H1 (cell line): Measurements from ENCODE around the gene LRP1-AS. TPM values are rescaled to one million over a fixed set of nuclear protein-coding genes. Genes with fewer than 3 reads are reported as not detected.

ENCODE experiments used
- CTCF ChIA-PET: fragments of 300-600 bp; sonication (Branson Sonifier 250); formaldehyde crosslinking; loops from one replicate; lab custom pipeline; 2021; ENCODE audit not compliant: partially characterized antibody; lab: Charles Lee
- POLR2A ChIA-PET: fragments of 300-600 bp; sonication (Branson Sonifier 250); formaldehyde crosslinking; loops from one replicate; lab custom pipeline; 2021; ENCODE audit warnings: inconsistent platforms; ENCODE audit not compliant: partially characterized antibody; lab: Charles Lee
- DNase-seq, 2 experiments: peaks; one replicate each; pipeline versions ENCODE4 v3.0.0 to v3.0.0-alpha.2; 2010 to 2022; ENCODE audit warnings: low spot score in 2 of 2, low read depth in 1 of 2, mixed read lengths in 1 of 2
- FAIRE-seq: peaks from 2 replicates; lab custom pipeline; 2011; peaks lifted over from hg19 to GRCh38; lab: Jason Lieb, UNC
- H2AFZ ChIP-seq: 2 replicates; pipeline ENCODE4 v1.8.1; 2012; ENCODE audit warnings: low read length, inconsistent platforms
- H2AK5ac ChIP-seq: 2 replicates; pipeline ENCODE4 v1.6.1; 2013; ENCODE audit warnings: low read depth, low read length
- H2BK120ac ChIP-seq: replicated peaks from 2 replicates; pipeline ENCODE3; 2013; ENCODE audit warnings: low read depth, low read length, inconsistent platforms
- H2BK12ac ChIP-seq: 2 replicates; pipeline ENCODE4 v1.6.1; 2013; ENCODE audit warnings: low read depth, low read length
- H2BK15ac ChIP-seq: 2 replicates; pipeline ENCODE4 v1.6.1; 2013; ENCODE audit warnings: low read length
- H2BK20ac ChIP-seq: 2 replicates; pipeline ENCODE4 v1.6.1; 2013; ENCODE audit warnings: low read length
- H2BK5ac ChIP-seq: 2 replicates; pipeline ENCODE4 v1.6.1; 2013; ENCODE audit warnings: low read depth, low read length
- H3K14ac ChIP-seq: 2 replicates; pipeline ENCODE4 v1.6.1; 2013; ENCODE audit warnings: inconsistent platforms; ENCODE audit not compliant: insufficient read length
- H3K18ac ChIP-seq: 2 replicates; pipeline ENCODE4 v1.6.1; 2013; ENCODE audit warnings: low read length; ENCODE audit errors: extremely low read depth
- H3K23ac ChIP-seq: 2 replicates; pipeline ENCODE4 v1.6.1; 2013; ENCODE audit warnings: inconsistent platforms; ENCODE audit not compliant: insufficient read length
- H3K23me2 ChIP-seq: 2 replicates; pipeline ENCODE4 v1.6.1; 2013; ENCODE audit warnings: low read depth, low read length
- H3K27ac ChIP-seq: 2 replicates; pipeline ENCODE4 v1.6.1; 2011; ENCODE audit warnings: low read depth, low read length, inconsistent platforms
- H3K27me3 ChIP-seq, 4 experiments: replicated peaks in 1 of 4; 1 replicate in 1 of 4; 2 replicates in 3 of 4; pipeline versions ENCODE4 v1.6.1 to v1.8.1; 2011 to 2013; ENCODE audit warnings: low read length in 3 of 4, mild to moderate bottlenecking in 3 of 4, inconsistent platforms in 2 of 4, mixed read lengths in 2 of 4, moderate library complexity in 1 of 4; ENCODE audit not compliant: control insufficient read depth in 3 of 4, insufficient read depth in 3 of 4; ENCODE audit errors: extremely low read depth in 1 of 4
- H3K36me3 ChIP-seq, 4 experiments: 2 replicates each; pipeline versions ENCODE4 v1.6.1 to v1.8.1; 2011 to 2013; ENCODE audit warnings: mild to moderate bottlenecking in 4 of 4, low read length in 3 of 4, moderate library complexity in 2 of 4, control low read depth in 1 of 4, inconsistent platforms in 1 of 4; ENCODE audit not compliant: insufficient read depth in 4 of 4, control insufficient read depth in 2 of 4
- H3K4ac ChIP-seq: replicated peaks from 2 replicates; pipeline ENCODE3; 2013; ENCODE audit warnings: low read length, low read depth, mixed read lengths, inconsistent platforms; ENCODE audit not compliant: insufficient read length
- H3K4me1 ChIP-seq, 4 experiments: replicated peaks in 1 of 4; 1 replicate in 1 of 4; 2 replicates in 3 of 4; pipeline versions ENCODE4 v1.6.1 to v1.8.1; 2011 to 2013; ENCODE audit warnings: low read length in 3 of 4, inconsistent platforms in 2 of 4, mixed read lengths in 1 of 4; ENCODE audit not compliant: insufficient read depth in 4 of 4, control insufficient read depth in 3 of 4
- H3K4me2 ChIP-seq, 2 experiments: 2 replicates each; pipeline versions ENCODE4 v1.6.1 to v1.8.1; 2011 to 2013; ENCODE audit warnings: low read depth in 2 of 2, low read length in 2 of 2, control low read depth in 1 of 2, inconsistent platforms in 1 of 2, mild to moderate bottlenecking in 1 of 2; ENCODE audit not compliant: insufficient read depth in 1 of 2
- H3K4me3 ChIP-seq, 4 experiments: fragments of 200-600, 300-600 bp in 1 of 4; sonication (generic), shearing (Covaris generic), sonication (Bioruptor Twin) in 1 of 4; 2 replicates each; pipeline versions ENCODE4 v1.5.1 to v1.8.1; 2011 to 2016; ENCODE audit warnings: low read length in 4 of 4, low read depth in 3 of 4, control low read depth in 2 of 4, inconsistent platforms in 2 of 4, mild to moderate bottlenecking in 2 of 4, mixed read lengths in 1 of 4, moderate library complexity in 1 of 4; ENCODE audit not compliant: insufficient read depth in 2 of 4; ENCODE audit errors: extremely low read depth in 1 of 4
- H3K56ac ChIP-seq: replicated peaks from 2 replicates; pipeline ENCODE3; 2013; ENCODE audit warnings: low read depth, mild to moderate bottlenecking, mixed read lengths, low read length, inconsistent platforms; ENCODE audit not compliant: insufficient read length
- H3K79me1 ChIP-seq: 2 replicates; pipeline ENCODE4 v1.6.1; 2013; ENCODE audit warnings: low read depth, low read length, control low read depth
- H3K79me2 ChIP-seq, 2 experiments: 2 replicates each; pipeline versions ENCODE4 v1.6.1 to v1.8.1; 2012 to 2013; ENCODE audit warnings: low read length in 2 of 2, mild to moderate bottlenecking in 2 of 2, inconsistent platforms in 1 of 2; ENCODE audit not compliant: insufficient read depth in 2 of 2, control insufficient read depth in 1 of 2
- H3K9ac ChIP-seq, 4 experiments: replicated peaks in 1 of 4; 1 replicate in 1 of 4; 2 replicates in 3 of 4; pipeline versions ENCODE4 v1.6.1 to v1.8.1; 2011 to 2013; ENCODE audit warnings: low read depth in 3 of 4, low read length in 3 of 4, control low read depth in 2 of 4, mild to moderate bottlenecking in 2 of 4, moderate library complexity in 2 of 4, inconsistent platforms in 1 of 4; ENCODE audit errors: extremely low read depth in 1 of 4
- H3K9me3 ChIP-seq, 2 experiments: 2 replicates each; pipeline versions ENCODE4 v1.6.1 to v1.8.1; 2012 to 2013; ENCODE audit warnings: mild to moderate bottlenecking in 2 of 2, moderate library complexity in 2 of 2, control low read depth in 1 of 2, inconsistent platforms in 1 of 2, low read depth in 1 of 2, low read length in 1 of 2, mixed read lengths in 1 of 2; ENCODE audit not compliant: insufficient read depth in 2 of 2
- H4K20me1 ChIP-seq, 2 experiments: replicated peaks in 1 of 2; 2 replicates each; pipeline versions ENCODE3 to v1.8.1; 2011 to 2013; ENCODE audit warnings: inconsistent platforms in 2 of 2, low read length in 2 of 2, mild to moderate bottlenecking in 1 of 2; ENCODE audit not compliant: insufficient read depth in 2 of 2, control insufficient read depth in 1 of 2
- H4K5ac ChIP-seq: 2 replicates; pipeline ENCODE4 v1.6.1; 2013; ENCODE audit warnings: low read length, low read depth, mixed read lengths, inconsistent platforms; ENCODE audit not compliant: insufficient read length
- H4K8ac ChIP-seq: 2 replicates; pipeline ENCODE4 v1.8.0; 2013; ENCODE audit warnings: mild to moderate bottlenecking, moderate library complexity, low read length, inconsistent platforms; ENCODE audit not compliant: insufficient read depth; ENCODE audit errors: extremely low read depth
- H4K91ac ChIP-seq: replicated peaks from 2 replicates; pipeline ENCODE3; 2013; ENCODE audit warnings: low read length, mixed read lengths, inconsistent platforms; ENCODE audit not compliant: insufficient read length
- TBP ChIP-seq: IDR thresholded peaks from 2 replicates; pipeline ENCODE4 v1.6.1; 2011; ENCODE audit warnings: low read depth, low read length, improper control_type of control experiment
- WGBS, 2 experiments: shearing (Covaris generic) in 1 of 2; methylation state at CpG; one replicate each; pipeline versions ENCODE4 v1.1.6 to v1.1.7; 2013 to 2015; ENCODE audit warnings: low lambda C conversion rate in 2 of 2, mixed read lengths in 2 of 2, inconsistent platforms in 1 of 2, low coverage in 1 of 2, missing lambda C conversion rate in 1 of 2; ENCODE audit not compliant: insufficient replicate concordance in 2 of 2, insufficient coverage in 1 of 2, insufficient read length in 1 of 2; ENCODE audit errors: extremely low coverage in 1 of 2, missing lambda C conversion rate in 1 of 2; 5-methylcytosine and 5-hydroxymethylcytosine counted together
- polyA plus RNA-seq, 7 experiments: library from polyadenylated mRNA; depleted of rRNA in 3 of 7; stranded (reverse) in 5 of 7; unstranded in 2 of 7; fragments of >200 nt in 5 of 7; fragments of 200-250 nt in 2 of 7; gene quantifications; 1 replicate in 5 of 7; 2 replicates in 1 of 7; 4 replicates in 1 of 7; pipeline versions ENCODE4 v1.2.1 to v1.2.3, GENCODE V29; 2011 to 2013; ENCODE audit warnings: missing spikeins in 2 of 7, mixed read lengths in 2 of 7
- total RNA-seq: library from RNA; stranded (reverse); fragmentation: NEBNext Ultra II Directional; extraction: Animal tissue kit (Norgen Biotek cat#: 25700); gene quantifications from 2 replicates; pipeline ENCODE4 v1.2.1, GENCODE V29; 2021

LRP1-AS gene
- total and polyA plus RNA-seq, 2 of the 8 experiments (the other 6 are each of a cell fraction or from before 2014, with no cell fraction given) = not detected

GRCh38 chr12:57164966-57165625 lies 17.7 kb upstream of the LRP1-AS start:
- H2AFZ ChIP-seq = no peak overlapping the region
- H3K9me3 ChIP-seq = no peaks in the 10 kb centered on the region
- H3K56ac ChIP-seq = no peak overlapping the region
- H3K14ac ChIP-seq = no peak overlapping the region
- WGBS, 2 experiments = 96% methylated on average over 13 of the region's 13 CpGs; no CpG with 5 or more reads in 1 of the 2 experiments
- no peak for TF ChIP-seq TBP
- H2BK5ac ChIP-seq = no peak overlapping the region
- H2AK5ac ChIP-seq = no peak overlapping the region
- H3K9ac ChIP-seq = no peak overlapping the region
- H4K8ac ChIP-seq = no peak overlapping the region
- FAIRE-seq = no peak
- H3K36me3 ChIP-seq = peaks cover 43 to 94% (median 74%) of the 10 kb centered on the region in 4 experiments; a peak in 7 of 8 replicates
- no peaks in the 10 kb centered on the region for H3K79me2 ChIP-seq
- no peaks in the 10 kb centered on the region for H3K4me1 ChIP-seq
- H3K23me2 ChIP-seq = no peaks in the 10 kb centered on the region; the same call in 1 of the 2 replicates
- no peak overlapping the region for H3K27ac ChIP-seq
- no peaks in the 10 kb centered on the region for H3K27me3 ChIP-seq
- H3K4ac ChIP-seq = no peak overlapping the region
- H3K79me1 ChIP-seq = no peaks in the 10 kb centered on the region; the same call in 1 of the 2 replicates
- H4K20me1 ChIP-seq = peaks cover 0 to 11% of the 10 kb centered on the region in 2 experiments
- H3K4me3 ChIP-seq = no peak overlapping the region
- no peak overlapping the region for H2BK20ac ChIP-seq
- H3K23ac ChIP-seq = no peak overlapping the region
- DNase-seq = no peak
- no peak overlapping the region for H3K18ac ChIP-seq
- no peak overlapping the region for H2BK15ac ChIP-seq
- POLR2A ChIA-PET = interaction anchor here (1.0 to 1.3 kb wide), 4 partner anchors 11 to 23 kb away, joined by 3 to 7 read pairs (median 3); partner anchors contain the start of gene LRP1-AS
- no peak overlapping the region for H2BK12ac ChIP-seq
- H4K5ac ChIP-seq = no peak overlapping the region
- no peak overlapping the region for H2BK120ac ChIP-seq
- CTCF ChIA-PET = interaction anchor here (0.6 to 13.4 kb wide), 3 partner anchors 11 to 41 kb away, joined by 3 to 305 read pairs (median 3); partner anchors contain the start of gene LRP1
- H4K91ac ChIP-seq = no peak overlapping the region
- no peak overlapping the region for H3K4me2 ChIP-seq
